ENCODE data around the gene BSDC1.

Gene BSDC1

DNA sequence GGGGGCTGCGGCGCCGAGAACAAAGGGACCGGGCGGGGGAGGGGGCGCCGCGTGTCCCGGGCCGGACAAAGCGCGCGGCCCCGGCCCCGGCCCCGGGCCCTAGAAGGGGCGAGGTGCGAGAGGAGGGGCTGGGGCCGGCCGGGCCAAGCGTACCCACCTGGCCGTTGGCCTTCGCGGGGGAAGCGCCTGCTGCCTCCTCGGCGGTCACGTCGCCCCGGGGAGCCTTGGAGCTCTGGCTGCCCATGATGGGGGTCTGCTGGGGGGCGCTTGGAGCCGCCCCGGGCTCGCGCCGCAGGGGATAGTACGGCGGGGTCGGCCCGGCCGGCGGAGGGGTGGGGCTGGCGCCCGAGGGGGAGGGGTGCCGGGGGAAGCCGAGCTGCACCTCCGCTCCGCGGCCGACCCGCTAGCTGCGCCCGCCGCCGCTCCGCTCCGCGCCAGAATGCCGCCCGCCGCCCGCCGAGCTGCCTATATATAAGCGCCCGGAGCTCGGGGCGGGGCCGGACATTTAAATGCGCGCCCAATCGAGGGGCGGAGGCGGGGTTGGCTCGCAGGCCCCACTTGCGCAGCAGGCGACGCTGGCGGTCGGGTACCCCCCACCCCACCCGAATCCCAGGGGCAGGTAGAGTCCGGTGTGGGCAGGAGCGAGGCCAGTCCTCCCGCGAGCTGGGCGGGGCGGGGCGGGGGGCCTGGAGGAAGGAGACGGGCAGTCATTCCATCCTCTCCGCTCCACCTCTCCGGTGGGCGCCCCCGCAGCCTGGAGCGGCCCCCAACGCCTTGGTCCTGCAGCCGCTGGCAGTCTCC is 58.3 kb downstream of the BSDC1 start, which contains the start of gene MARCKSL1:
MARCKSL1 (minus strand) TSS at position 444 of the 801 bp plus-strand sequence; CDS start at position 244, 200 bp downstream.
- DNase-seq = peak; percentile 85

DNA sequence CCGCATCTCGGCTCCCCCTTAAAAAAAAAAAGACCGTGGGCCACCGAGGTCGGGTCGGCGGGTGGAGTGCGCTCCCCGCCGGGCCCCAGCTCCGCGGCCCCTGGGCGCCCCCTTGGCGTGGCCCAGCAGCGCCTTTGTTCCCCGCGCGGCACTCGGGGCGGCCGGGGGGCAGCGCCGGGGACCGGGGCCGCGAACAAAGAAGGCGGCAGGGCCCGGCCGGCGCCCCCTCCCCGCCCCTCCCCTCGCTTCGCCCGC is 58.8 kb downstream of the BSDC1 start:
- no peak for DNase-seq

DNA sequence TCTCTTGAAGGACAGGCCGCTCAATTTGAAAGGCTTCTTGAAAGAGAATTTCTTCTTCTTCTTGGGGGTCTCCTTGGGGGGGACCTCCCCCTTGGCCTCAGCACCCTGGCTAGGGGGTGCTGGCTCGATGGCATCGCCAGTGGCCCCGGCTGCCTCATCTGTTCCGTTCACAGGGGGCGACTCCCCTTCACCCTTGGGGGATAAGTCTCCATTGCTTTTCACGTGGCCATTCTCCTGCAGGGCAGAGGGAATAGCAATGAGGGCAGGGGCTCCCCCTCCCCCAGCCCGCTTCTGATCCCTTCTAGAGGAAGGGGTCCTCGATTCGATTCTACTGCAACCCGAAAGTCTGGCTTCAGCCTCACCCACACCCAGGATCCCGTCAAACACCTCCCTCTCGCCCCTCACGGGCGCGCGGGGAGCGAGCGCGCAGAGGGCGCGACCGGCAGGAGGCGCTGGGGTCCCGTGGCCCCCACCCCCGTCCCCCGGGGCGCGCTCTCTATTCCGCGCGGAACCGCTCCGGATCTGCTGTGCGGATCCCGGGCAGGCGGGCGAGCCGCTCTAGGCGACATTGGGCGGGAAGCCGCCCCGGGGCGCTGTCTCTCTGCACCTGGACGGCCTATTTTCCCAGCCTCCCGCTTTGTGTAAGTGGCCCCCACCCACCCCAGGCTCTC is 59.2 kb downstream of the BSDC1 start:
- DNase-seq = peak; percentile 67

DNA sequence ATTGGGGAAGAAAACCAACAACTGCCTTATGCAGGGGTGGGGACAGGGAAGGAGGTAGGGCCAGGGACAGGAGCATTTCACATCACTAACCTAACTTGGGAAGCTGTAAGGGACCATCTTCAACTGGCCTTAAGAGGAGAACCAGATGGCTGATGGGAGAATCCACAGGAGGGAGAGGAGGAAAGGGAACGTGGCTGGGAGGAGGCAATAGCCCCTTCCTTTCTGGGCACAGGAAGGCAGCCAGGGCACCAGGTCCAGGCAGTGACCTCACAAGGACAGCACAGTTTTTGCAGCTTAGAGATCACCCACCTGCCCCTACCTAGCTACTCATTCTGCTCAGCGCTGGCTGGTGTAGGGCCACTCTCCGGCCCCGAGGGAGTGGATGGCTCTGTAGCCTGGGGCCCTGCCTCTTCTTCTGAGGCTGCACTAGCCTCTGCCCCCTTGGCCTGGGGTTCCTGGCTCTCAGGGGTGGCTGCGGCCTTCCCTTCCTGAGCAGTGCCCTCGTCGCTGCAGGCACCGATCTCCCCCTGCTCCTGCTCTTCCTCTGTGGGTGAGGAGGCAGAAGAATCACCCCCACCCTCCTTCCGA is 59.9 kb downstream of the BSDC1 start:
- DNase-seq = no peak

DNA sequence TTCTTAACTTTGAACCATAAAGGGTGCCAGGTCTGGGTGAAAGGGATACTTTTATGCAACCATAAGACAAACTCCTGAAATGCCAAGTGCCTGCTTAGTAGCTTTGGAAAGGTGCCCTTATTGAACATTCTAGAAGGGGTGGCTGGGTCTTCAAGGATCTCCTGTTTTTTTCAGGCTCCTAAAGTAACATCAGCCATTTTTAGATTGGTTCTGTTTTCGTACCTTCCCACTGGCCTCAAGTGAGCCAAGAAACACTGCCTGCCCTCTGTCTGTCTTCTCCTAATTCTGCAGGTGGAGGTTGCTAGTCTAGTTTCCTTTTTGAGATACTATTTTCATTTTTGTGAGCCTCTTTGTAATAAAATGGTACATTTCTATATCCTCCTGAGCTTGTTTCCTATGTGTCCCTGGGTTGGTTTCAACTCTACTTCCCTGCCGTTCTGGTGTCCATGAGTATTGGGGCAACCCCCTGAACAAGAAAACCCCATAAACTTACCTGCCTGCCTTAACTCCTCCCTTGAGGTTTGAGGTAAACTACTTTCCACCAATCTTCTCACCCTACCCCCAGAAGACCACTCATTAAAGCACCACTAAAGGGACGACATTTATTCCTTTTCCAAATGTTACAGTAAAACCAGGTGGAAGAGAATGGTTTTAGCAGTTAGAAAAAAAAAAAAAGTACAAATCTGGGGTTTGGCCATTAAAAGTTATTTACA is 60.8 kb downstream of the BSDC1 start:
- no peak for DNase-seq

DNA sequence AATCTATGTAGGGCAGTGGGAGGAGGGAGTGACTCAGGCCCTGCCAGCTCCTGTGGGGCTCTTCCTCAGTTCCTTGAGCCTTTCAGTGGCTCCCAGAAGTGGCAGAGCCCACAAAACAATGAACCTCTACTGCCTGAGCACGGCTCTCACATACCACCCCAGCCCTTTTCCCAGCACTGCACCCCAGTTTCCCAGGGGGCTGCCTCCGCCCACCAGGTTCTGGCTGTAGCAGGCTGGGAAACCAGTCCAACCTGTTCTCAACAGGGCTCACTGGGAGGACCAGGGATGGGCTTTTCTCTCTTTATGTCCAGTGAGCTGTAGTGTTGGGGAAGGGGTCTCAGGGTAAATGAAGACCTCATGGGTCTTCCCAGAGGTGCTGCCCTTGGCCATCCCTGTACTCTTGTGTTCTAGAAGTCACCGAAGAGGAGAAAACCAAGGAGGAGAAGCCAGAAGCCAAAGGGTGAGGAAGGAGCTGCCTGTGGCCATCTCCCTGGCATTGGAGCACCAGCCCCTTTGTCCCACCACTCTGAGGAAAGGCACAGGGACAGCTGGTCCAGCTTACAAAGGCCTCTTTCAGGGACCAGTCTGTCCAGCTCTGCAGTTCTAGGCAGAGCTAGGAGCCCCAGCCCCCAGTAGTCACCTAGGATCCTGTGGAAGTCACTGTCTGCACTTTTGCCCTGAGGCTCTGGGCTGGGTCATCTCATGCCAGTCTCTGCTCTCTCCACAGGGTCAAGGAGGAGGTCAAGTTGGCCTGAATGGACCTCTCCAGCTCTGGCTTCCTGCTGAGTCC is 61.8 kb downstream of the BSDC1 start:
- DNase-seq = no peak

DNA sequence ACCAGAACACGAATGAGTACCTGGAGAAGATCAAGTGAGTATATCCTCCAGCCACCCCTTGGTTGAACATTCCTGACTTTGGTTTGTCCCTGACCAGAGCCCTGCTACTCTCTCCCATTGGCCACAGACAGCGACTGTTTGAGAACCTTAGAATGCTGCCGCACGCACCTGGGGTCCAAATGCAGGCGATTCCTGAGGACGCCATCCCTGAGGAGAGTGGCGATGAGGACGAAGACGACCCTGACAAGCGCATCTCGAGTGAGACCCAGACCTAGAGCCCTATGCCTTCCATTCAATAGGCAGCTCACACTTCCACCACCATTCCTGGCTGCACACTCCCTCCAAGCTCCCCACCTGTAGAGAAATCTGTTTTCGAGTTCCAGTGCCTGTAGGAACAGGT is 62.7 kb downstream of the BSDC1 start:
- no peak for DNase-seq

DNA sequence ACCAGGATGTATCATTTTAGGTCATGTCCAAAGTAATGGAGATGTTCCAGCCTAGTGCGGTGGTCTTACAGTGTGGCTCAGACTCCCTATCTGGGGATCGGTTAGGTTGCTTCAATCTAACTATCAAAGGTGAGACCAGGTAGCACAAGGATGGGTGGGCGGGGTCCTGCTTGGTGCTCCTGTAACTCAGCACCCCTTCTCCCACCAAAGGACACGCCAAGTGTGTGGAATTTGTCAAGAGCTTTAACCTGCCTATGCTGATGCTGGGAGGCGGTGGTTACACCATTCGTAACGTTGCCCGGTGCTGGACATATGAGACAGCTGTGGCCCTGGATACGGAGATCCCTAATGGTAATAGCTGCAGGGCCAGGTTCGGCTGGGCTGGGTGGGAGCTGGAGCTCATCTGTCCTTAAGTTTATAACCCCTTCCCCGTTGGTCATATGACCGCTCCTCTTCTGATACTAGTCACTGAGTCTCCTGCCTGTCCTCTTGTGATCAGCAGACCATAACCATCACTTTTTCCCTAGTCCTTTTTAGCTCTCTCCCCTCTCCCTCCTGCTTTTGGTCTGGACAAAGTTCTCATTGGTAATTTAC is 63.6 kb downstream of the BSDC1 start:
- DNase-seq = no peak

DNA sequence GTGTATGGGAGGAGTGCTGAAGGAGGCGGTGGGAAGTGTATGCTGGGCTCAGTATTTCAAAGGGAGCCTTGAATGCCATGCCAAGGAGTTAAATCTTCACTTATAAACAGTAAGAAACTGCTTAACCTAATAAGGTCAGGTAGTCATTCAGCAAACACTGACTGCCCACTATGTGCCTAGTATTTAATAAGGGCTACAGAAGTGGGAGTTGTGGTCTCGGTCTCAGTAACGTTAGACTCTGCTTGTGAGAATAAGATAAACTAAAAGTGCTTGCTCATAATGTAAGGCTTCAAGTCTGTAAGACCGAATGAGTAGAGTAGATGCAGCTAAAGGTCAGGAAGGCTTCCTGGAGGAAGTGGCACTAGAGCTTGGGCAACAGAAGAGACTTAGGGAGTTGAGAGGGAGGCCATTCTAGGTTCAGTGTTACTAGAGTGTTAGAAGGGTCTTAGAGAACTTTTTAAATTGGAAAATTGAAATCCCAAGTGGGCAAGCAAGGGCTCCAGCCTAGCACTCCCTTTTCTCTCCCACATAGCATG is 64.2 kb downstream of the BSDC1 start:
- no peak for DNase-seq

DNA sequence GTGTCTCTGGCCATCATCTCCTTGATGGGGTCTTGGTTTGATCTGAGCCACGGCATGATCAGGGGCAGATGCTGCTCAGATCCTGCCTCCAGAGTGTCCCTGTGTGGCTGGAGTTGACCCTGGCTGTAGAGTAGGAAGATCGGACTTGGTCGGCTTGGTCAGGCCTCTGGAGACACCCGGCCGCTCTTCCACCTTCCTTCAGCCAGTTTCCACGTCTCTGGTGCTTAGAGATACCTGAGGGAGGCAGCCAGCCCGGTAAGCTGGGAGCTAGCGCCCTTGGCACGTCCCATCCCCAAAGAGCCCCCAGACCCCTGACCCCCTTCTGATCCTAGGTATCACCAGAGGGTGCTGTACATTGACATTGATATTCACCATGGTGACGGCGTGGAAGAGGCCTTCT is 67.0 kb downstream of the BSDC1 start:
- DNase-seq = no peak

DNA sequence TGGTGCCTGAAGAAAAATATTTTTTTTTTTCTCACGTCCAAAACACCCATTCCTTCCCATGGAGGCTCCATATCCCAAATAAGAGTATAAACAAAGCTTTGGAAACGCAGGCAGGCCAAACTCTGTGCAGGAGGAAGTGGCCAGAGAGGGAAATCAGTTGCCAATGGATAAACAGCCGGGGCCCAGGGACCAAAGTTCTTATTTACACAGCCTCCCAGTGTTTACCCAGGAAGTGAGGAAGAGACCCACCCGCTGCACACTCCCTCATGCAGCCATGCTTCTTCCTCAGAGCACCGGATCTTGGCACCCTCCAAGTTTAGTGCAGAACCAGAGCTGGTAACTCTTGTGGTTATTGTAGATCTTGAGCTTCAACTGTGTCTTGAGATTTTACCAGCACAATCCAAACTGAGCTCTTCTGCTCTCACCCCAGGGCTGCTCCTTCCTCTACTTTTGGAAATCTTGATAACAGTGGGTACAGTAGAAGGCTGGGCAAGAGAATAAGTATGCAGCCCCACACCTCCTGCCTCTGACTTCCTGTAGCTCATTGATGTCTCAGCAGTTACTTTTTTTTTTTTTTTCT is 72.4 kb downstream of the BSDC1 start:
- no peak for DNase-seq

DNA sequence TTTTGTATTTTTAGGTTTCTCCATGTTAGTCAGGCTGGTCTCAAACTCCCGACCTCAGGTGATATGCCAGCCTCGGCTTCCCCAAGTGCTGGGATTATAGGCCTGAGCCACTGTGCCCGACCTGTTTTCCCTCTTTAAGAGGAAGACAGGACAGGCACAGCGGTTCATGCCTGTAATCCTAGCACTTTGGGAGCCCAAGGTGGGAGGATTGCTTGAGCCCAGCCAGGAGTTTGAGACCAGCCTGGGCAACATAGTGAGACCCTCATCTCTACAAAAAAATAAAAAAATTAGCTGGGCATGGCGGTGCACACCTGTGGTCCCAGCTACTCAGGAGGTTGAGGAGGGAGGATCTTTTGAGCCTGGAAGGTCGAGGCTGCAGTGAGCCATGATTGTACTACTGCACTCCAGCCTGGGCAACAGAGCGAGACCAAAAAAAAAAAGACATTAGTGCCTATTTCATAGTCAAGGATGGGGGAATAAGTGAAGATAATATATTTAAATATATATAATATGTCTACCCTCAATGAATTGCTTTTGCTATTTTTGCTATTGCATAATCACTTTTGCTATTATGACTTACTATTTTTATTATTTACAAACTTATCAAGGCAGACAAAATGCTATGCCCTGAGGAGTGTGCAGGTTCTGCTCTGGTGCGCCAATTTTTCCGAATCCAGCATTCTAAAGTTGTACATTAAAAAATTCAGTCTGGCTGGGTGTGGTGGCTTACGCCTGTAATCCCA is 75.9 kb downstream of the BSDC1 start:
- DNase-seq = no peak

DNA sequence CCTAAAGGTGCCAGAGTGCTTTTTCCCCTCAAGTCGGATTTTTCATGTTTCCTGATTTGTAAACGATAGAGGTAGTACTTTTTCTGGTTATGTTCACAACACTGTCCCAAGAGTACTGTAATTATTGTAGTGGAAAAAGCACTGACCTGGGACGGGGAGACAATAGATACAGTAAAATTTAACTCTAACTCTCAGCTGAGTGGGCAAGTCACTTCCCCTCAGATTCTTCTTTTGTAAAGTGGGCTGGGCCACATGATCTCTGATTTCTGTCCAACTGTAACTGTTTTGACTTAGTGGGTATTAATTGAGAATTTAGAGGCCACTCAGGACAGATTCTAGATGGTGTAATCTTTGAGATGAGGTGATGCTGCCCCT is 77.4 kb downstream of the BSDC1 start:
- no peak for DNase-seq

All from T-helper 9 cell (primary cell).